ENCODE results near the gene DENND11.

The DENND11 gene, protein sequence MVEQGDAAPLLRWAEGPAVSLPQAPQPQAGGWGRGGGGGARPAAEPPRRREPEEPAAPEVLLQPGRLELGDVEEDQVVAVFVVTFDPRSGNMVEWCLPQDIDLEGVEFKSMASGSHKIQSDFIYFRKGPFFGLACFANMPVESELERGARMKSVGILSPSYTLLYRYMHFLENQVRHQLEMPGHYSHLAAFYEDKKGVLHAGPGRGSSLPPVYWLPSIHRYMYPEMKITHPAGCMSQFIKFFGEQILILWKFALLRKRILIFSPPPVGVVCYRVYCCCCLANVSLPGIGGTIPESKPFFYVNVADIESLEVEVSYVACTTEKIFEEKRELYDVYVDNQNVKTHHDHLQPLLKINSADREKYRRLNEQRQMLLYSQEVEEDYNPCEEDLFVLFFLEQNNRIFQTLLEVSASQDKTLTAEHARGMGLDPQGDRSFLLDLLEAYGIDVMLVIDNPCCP

GRCh38 chr7:141702047-141702567, at the start of gene DENND11:
TSS of gene DENND11 (minus strand) at chr7:141702166. CDS start at chr7:141702153, 13 bp downstream.
- peak; percentile 44 for DNase-seq (ENCODE audit: low spot score)

DNA sequence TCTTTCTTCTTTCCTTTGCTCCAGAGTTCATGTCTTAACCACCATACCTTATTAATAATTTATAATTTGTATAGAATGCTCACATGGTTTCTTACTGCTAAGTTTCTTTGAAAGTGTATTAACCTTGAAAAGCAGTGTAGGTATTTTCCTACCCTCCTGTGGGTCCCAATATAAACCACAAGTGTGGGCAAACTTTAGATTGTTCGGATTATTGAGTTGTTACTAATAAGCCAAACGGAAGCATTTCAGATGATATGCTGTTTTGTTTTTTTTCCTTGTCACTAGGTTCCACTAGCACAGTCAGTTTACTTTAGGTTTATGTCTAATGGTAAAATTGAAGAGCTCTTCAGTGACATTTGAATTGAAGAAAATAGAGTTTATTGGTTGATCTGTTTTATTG, 46.4 kb upstream of the DENND11 start:
- DNase-seq (ENCODE audit: low spot score), result no peak

DNA sequence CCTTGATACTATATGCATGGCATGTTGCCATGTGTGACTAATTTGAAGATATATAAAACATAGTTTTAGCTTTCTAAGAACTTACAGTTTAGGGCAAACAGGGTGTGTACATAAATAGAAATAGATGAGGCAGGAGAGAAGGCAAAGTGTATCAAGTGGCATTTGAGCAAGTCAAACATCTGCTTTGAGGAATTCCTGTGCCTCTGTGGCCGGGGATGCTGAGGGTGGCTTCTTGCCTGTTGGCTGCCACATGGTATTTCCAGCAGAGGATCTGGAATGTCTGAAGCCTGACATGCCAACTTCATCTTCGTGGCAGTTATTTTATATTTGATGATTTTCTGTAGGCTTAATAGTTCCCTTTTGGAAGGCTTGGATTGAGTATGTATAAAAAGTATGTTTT, 42.2 kb upstream of the DENND11 start:
- no peak for DNase-seq (ENCODE audit: low spot score)

- no peak for DNase-seq (ENCODE audit: low spot score)
These were observed 40.3 kb upstream of the DENND11 start for GRCh38 chr7:141742229-141742628.

- no peak for DNase-seq (ENCODE audit: low spot score)
These were observed 37.3 kb upstream of the DENND11 start for GRCh38 chr7:141739250-141739649.

DNA sequence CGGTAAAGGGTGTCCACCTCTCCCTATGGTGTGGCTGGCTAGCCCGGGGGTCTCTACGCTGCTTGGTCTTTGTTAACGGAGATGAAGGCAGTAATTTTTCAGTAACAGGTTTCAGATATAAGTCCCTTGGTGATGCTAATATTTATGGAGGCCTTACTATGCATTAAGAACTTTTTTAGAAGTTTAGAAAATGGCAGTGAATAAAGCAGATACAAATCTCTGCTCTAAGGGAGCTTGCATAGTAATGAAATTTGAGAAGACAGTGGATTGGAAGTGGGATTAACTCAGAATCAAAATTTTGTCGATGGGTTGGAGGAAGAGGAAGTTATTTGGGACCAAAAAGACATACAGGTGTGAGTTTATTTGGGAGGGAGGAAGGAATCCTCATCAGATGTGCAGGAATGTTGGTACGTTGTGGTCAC, 36.6 kb upstream of the DENND11 start:
- no peak for DNase-seq (ENCODE audit: low spot score)

DNA sequence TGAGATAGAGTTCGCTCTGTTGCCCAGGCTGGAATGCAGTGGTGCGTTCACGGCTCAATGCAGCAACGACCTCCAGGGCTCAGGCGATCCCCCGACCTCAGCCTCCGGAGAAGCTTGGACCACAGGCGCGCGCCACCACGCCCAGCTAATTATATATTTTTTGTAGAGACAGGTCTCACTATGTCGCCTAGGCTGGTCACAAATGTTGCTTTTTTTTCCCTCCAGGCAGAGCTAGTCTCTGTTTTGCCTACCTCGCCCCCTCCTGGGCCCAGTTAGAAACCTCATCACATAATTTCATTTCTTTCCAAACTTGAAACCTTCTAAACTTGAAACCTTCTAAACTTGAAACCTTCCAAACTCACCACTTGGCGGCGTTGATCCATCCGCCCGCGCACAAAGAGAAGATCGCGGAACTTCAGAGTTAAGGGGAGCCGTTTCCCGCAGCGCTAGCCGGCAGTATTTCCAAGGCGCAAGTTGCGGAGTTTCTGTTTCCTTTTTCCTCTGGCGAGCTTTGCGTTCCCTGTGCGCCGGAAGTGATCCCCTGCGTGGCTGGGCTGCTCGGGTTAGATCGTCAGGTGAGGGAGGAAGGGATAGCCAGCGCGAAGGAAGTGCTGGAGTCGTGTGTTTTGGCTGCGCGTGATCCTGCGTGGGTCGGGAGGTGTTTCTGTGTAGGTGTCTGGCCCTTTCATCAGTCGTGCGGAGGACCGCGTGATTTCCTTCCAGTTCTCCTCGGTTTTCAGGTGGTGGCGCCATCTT, 36.0 kb upstream of the DENND11 start, which contains the start of gene SSBP1:
SSBP1 (plus strand) TSS at position 523 of the 756 bp plus-strand sequence. CDS start 809 bp downstream, outside the sequence.
- DNase-seq (ENCODE audit: low spot score), result peak; percentile 97

- peak; percentile 70 for DNase-seq (ENCODE audit: low spot score)
These were observed 35.3 kb upstream of the DENND11 start for GRCh38 chr7:141737118-141737835.

GRCh38 chr7:141731476-141732149, 29.6 kb upstream of the DENND11 start:
- DNase-seq (ENCODE audit: low spot score), result no peak

- no peak for DNase-seq (ENCODE audit: low spot score)
These were observed 27.1 kb upstream of the DENND11 start for GRCh38 chr7:141729020-141729419.

DNA sequence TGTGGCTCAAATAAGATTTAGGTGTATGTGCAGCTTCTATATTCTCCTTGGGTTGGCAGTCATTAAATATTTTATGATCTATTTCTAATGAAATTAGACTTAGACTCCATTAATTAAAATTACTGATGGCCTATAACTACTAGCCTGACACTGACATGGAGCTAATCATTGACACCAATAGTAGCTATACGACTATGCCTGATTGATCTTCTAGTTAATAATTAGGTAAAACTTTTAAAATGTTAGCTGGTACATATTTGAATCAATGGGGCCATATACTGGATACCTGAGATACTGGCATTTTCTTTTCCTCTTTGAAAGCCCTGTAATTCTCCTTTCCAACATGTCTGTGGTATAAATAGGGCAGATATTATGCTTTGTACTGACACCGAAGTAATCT, 20.6 kb upstream of the DENND11 start:
- no peak for DNase-seq (ENCODE audit: low spot score)

GRCh38 chr7:141717450-141717849, 15.5 kb upstream of the DENND11 start:
- DNase-seq (ENCODE audit: low spot score), result no peak

GRCh38 chr7:141715794-141716689, 14.1 kb upstream of the DENND11 start:
- no peak for DNase-seq (ENCODE audit: low spot score)

- DNase-seq (ENCODE audit: low spot score), result no peak
These were observed 13.1 kb upstream of the DENND11 start for GRCh38 chr7:141715018-141715417.

GRCh38 chr7:141714571-141714970, 12.6 kb upstream of the DENND11 start:
- DNase-seq (ENCODE audit: low spot score), result no peak

DNA sequence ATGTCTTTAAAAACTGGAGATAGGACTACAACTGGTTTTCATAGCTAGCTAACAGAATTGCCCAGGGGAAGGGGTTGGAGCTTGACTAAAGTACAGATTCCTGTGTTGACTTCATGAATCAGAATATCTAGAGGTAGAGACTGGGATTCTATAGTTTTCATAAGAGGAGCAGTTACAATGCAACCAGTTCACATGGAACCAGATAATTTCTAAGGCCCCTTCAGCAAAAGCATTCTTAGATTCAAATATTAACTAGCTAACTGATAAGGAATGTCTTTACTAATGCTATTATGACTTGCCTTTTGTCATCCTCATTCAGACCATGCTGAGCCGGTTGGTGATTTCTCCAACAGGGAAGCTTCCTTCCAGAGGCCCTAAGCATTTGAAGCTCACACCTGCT, 11.9 kb upstream of the DENND11 start:
- no peak for DNase-seq (ENCODE audit: low spot score)

DNA sequence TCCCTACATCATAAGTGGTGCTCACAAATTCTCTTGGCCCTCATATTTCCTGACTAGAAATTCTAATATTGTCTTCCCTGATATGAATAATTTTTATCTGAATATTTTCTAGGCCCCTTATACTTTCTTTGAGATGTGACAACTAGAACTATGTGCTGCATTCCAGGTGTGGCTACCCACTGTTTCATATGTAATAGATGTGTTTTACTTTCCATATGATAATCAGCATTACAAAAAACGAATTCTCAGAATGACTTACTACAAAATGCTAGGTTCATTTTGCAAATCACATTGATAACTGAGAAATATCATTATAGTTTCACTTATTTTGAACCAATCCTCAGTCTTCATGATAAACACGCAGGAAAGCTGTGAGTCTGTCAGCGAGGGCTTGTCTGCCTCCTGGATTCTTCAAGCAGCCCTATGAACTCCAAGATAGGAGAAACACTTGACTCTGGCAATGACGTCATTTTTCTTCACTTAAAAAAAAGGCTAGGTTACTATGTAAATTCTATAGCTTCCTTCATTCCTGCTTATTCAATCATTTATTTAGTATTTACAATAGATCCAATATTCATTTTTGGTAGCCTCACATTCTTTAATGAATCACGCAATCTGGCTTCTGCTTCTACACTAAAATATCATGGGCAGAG, 10.8 kb upstream of the DENND11 start:
- no peak for DNase-seq (ENCODE audit: low spot score)

DNA sequence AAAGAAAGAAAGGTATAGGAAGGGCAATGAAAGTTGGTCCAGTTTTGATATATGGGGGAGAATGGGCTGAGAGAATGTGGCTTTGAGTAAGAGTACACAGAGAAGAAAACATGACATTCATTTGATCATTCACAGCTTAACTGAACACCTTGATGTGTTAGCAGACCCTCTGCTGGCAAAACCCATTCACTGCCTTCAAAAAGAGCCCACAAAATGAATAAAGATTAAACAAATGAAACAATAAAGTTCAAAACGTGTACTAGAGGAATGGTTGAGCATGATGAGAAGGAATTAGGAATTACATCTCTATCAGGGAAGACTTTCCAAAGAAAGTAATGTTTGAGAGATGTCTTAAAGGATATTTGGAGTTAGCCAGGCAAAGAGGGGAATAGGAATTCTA, 8.3 kb upstream of the DENND11 start:
- DNase-seq (ENCODE audit: low spot score), result no peak

- DNase-seq (ENCODE audit: low spot score), result no peak
These were observed 7.8 kb upstream of the DENND11 start for GRCh38 chr7:141709749-141710148.

DNA sequence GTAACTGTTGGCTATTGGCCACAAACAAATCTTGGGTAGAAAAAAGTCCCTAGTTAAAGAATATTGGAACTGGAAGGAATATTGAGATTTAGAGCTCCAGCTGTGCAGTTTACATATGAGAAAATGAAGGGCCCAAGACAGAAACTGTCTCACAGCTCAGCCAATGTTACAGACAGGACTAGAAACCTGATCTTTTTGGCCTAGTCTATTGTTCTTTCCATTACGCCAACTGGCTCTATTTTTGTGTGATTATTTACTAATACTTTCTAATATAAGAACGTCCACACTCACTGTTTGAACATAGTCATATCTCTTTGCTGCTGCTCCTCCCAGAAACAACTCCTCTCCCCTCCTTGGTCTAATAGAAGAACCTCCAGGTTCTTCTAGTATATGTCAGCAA, 7.4 kb upstream of the DENND11 start:
- no peak for DNase-seq (ENCODE audit: low spot score)
